Measurements from ENCODE around the gene FBH1. TPM values are rescaled to one million over a fixed set of nuclear protein-coding genes. Genes with fewer than 3 reads are reported as not detected.
"Not testable (repeated sequence)": the region's sequence is repeated elsewhere in the genome, so short reads cannot be mapped to it uniquely, and the experiment has no call there.

Gene FBH1
- polyA plus RNA-seq, 1 donor from 2014 or later = 41.1 TPM

DNA sequence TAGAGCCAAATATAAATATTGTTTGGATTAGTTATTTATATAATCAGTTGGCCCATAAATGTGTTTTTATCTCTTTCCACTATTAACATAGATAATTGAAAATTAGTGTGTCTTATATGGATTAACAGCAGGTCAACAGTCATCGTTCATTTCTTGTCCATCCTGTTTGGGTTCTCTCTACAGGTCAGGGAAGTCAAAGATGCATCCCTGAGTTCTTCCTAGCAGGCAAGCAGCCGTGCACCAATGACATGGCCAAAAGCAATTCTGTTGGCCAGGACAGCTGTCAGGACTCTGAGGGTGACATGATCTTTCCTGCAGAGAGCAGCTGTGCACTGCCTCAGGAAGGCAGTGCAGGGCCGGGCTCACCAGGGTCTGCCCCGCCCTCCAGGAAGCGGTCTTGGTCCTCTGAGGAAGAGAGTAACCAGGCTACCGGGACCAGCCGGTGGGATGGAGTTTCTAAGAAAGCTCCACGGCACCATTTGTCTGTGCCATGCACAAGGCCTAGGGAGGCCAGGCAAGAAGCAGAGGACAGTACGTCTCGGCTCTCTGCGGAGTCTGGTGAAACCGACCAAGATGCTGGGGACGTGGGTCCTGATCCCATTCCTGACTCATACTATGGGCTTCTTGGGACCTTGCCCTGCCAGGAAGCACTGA, 15.9 kb downstream of the FBH1 start:
- TF ChIP-seq EZH2 (IDR thresholded peaks at IDR 0.05; ENCODE audit: borderline replicate concordance, insufficient read depth, low read length, poor library complexity, severe bottlenecking) (no peak), EP300 (conservative IDR thresholded peaks at IDR 0.05; ENCODE audit: poor library complexity, severe bottlenecking) (no peak), MXI1 (conservative IDR thresholded peaks at IDR 0.05; ENCODE audit: poor library complexity, severe bottlenecking) (no peak), SMC3 (conservative IDR thresholded peaks at IDR 0.05; ENCODE audit: poor library complexity) (no peak), RAD21 (conservative IDR thresholded peaks at IDR 0.05) (no peak), TAF1 (IDR thresholded peaks at IDR 0.05; ENCODE audit: low read depth) (no peak), POLR2AphosphoS5 (IDR thresholded peaks at IDR 0.05) (no peak)
- TF ChIP-seq, protein P1, sequence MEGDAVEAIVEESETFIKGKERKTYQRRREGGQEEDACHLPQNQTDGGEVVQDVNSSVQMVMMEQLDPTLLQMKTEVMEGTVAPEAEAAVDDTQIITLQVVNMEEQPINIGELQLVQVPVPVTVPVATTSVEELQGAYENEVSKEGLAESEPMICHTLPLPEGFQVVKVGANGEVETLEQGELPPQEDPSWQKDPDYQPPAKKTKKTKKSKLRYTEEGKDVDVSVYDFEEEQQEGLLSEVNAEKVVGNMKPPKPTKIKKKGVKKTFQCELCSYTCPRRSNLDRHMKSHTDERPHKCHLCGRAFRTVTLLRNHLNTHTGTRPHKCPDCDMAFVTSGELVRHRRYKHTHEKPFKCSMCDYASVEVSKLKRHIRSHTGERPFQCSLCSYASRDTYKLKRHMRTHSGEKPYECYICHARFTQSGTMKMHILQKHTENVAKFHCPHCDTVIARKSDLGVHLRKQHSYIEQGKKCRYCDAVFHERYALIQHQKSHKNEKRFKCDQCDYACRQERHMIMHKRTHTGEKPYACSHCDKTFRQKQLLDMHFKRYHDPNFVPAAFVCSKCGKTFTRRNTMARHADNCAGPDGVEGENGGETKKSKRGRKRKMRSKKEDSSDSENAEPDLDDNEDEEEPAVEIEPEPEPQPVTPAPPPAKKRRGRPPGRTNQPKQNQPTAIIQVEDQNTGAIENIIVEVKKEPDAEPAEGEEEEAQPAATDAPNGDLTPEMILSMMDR (IDR thresholded peaks at IDR 0.05; ENCODE audit: poor library complexity, severe bottlenecking) = no peak
- TF ChIP-seq, protein P2, sequence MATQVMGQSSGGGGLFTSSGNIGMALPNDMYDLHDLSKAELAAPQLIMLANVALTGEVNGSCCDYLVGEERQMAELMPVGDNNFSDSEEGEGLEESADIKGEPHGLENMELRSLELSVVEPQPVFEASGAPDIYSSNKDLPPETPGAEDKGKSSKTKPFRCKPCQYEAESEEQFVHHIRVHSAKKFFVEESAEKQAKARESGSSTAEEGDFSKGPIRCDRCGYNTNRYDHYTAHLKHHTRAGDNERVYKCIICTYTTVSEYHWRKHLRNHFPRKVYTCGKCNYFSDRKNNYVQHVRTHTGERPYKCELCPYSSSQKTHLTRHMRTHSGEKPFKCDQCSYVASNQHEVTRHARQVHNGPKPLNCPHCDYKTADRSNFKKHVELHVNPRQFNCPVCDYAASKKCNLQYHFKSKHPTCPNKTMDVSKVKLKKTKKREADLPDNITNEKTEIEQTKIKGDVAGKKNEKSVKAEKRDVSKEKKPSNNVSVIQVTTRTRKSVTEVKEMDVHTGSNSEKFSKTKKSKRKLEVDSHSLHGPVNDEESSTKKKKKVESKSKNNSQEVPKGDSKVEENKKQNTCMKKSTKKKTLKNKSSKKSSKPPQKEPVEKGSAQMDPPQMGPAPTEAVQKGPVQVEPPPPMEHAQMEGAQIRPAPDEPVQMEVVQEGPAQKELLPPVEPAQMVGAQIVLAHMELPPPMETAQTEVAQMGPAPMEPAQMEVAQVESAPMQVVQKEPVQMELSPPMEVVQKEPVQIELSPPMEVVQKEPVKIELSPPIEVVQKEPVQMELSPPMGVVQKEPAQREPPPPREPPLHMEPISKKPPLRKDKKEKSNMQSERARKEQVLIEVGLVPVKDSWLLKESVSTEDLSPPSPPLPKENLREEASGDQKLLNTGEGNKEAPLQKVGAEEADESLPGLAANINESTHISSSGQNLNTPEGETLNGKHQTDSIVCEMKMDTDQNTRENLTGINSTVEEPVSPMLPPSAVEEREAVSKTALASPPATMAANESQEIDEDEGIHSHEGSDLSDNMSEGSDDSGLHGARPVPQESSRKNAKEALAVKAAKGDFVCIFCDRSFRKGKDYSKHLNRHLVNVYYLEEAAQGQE (IDR thresholded peaks at IDR 0.05; ENCODE audit: borderline replicate concordance) = no peak
- H3K9me3 ChIP-seq (ENCODE audit: low read length) = no peaks in the 10 kb centered on the region
- no peak overlapping the region for H3K9ac ChIP-seq (ENCODE audit: low read length)
- H3K79me2 ChIP-seq (replicated peaks; ENCODE audit: insufficient read depth, low read length) = peaks cover 3% of the 10 kb centered on the region
- no peaks in the 10 kb centered on the region for H3K27me3 ChIP-seq (ENCODE audit: insufficient read depth, low read depth, low read length)
- H3K4me2 ChIP-seq (ENCODE audit: low read length) = no peak overlapping the region
- no peak overlapping the region for H3K27ac ChIP-seq (ENCODE audit: low read length)
- no peaks in the 10 kb centered on the region for H4K20me1 ChIP-seq (ENCODE audit: insufficient read depth)
- no peaks in the 10 kb centered on the region for H3K9me2 ChIP-seq (ENCODE audit: insufficient read depth, low read length)
- no peak overlapping the region for H2AFZ ChIP-seq (ENCODE audit: low read depth, low read length)
- no peak overlapping the region for H3K4me3 ChIP-seq (ENCODE audit: low read length)
- H3F3A ChIP-seq (ENCODE audit: insufficient read depth, low read length, poor library complexity, severe bottlenecking) = no peaks in the 10 kb centered on the region
- H3K36me3 ChIP-seq (ENCODE audit: insufficient read depth, low read length) = peaks cover 5% of the 10 kb centered on the region

DNA sequence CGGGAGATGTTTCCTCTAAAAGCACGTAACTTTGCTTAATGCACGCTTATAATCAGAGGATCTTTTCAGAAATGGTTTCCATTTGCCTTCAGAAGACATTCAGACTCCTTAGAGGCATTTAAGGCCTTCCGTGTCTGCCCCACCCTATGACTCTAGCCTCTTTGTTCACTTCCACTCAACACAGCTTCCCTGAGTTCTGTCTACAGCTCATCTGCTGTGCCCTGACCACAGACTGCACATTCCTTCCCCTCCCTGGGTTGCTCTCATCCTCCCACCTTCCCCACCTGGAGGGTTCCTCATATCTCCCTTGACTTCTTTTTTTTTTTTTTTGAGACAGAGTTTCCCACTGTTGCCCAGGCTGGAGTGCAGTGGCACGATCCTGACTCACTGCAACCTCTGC, 16.6 kb downstream of the FBH1 start:
- H2AFZ ChIP-seq (ENCODE audit: low read depth, low read length) = no peak overlapping the region
- H3F3A ChIP-seq (ENCODE audit: insufficient read depth, low read length, poor library complexity, severe bottlenecking) = no peaks in the 10 kb centered on the region
- H3K36me3 ChIP-seq (ENCODE audit: insufficient read depth, low read length) = peaks cover 5% of the 10 kb centered on the region
- H3K27ac ChIP-seq (ENCODE audit: low read length) = no peak overlapping the region
- TF ChIP-seq EZH2 (IDR thresholded peaks at IDR 0.05; ENCODE audit: borderline replicate concordance, insufficient read depth, low read length, poor library complexity, severe bottlenecking) (no peak), SMC3 (conservative IDR thresholded peaks at IDR 0.05; ENCODE audit: poor library complexity) (no peak), POLR2AphosphoS5 (IDR thresholded peaks at IDR 0.05) (no peak), RAD21 (conservative IDR thresholded peaks at IDR 0.05) (no peak), EP300 (conservative IDR thresholded peaks at IDR 0.05; ENCODE audit: poor library complexity, severe bottlenecking) (no peak), TAF1 (IDR thresholded peaks at IDR 0.05; ENCODE audit: low read depth) (no peak), MXI1 (conservative IDR thresholded peaks at IDR 0.05; ENCODE audit: poor library complexity, severe bottlenecking) (no peak)
- TF ChIP-seq, protein P2 (IDR thresholded peaks at IDR 0.05; ENCODE audit: borderline replicate concordance) = no peak
- TF ChIP-seq, protein P1 (IDR thresholded peaks at IDR 0.05; ENCODE audit: poor library complexity, severe bottlenecking) = no peak
- no peak overlapping the region for H3K4me2 ChIP-seq (ENCODE audit: low read length)
- H3K9me2 ChIP-seq (ENCODE audit: insufficient read depth, low read length) = no peaks in the 10 kb centered on the region
- no peaks in the 10 kb centered on the region for H3K9me3 ChIP-seq (ENCODE audit: low read length)
- H3K4me3 ChIP-seq (ENCODE audit: low read length) = no peak overlapping the region
- H3K9ac ChIP-seq (ENCODE audit: low read length) = no peak overlapping the region
- H3K79me2 ChIP-seq (replicated peaks; ENCODE audit: insufficient read depth, low read length) = peaks cover 3% of the 10 kb centered on the region
- H3K27me3 ChIP-seq (ENCODE audit: insufficient read depth, low read depth, low read length) = no peaks in the 10 kb centered on the region
- H4K20me1 ChIP-seq (ENCODE audit: insufficient read depth) = no peaks in the 10 kb centered on the region

DNA sequence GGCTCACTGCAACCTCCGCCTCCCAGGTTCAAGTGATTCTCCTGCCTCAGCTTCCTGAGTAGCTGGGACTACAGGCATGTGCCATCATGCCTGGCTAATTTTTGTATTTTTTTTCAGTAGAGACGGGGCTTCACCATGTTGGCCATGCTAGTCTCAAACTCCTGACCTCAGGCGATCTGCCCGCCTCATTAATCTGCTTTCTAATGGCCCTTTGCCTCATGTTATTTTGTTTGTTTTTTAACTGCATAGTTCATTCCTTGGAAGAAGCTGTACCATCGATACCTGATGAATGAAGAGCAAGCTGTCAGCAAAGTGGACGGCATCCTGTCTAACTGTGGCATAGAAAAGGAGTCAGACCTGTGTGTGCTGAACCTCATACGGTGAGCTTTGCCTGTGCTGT, 18.6 kb downstream of the FBH1 start:
- not testable (repeated sequence) for H3K9me3 ChIP-seq (ENCODE audit: low read length); H3F3A ChIP-seq (ENCODE audit: insufficient read depth, low read length, poor library complexity, severe bottlenecking); H3K79me2 ChIP-seq (replicated peaks; ENCODE audit: insufficient read depth, low read length); H3K9ac ChIP-seq (ENCODE audit: low read length); H3K4me2 ChIP-seq (ENCODE audit: low read length); H3K4me3 ChIP-seq (ENCODE audit: low read length); H4K20me1 ChIP-seq (ENCODE audit: insufficient read depth); H2AFZ ChIP-seq (ENCODE audit: low read depth, low read length); H3K9me2 ChIP-seq (ENCODE audit: insufficient read depth, low read length); H3K27me3 ChIP-seq (ENCODE audit: insufficient read depth, low read depth, low read length); H3K36me3 ChIP-seq (ENCODE audit: insufficient read depth, low read length); H3K27ac ChIP-seq (ENCODE audit: low read length)

Data from neural cell (in vitro differentiated cells).